Lower leg skin (tissue), 3 donors: ENCODE measurements around the gene PRPF18.

Source experiments
- POLR2A ChIP-seq, 2 donors: fragments of 450-650 bp; IDR thresholded peaks; one replicate each; pipeline ENCODE4 v1.6.1; 2016 to 2017; ENCODE audit warnings: antibody characterized with exemption in 2 of 2, mild to moderate bottlenecking in 1 of 2, moderate library complexity in 1 of 2
- TF ChIP-seq, protein P1 (sequence below), 3 donors: fragments of 450-650 bp; IDR thresholded peaks; one replicate each; pipeline ENCODE4 v1.5.1; 2016; ENCODE audit warnings: antibody characterized with exemption in 3 of 3, mild to moderate bottlenecking in 3 of 3, moderate library complexity in 2 of 3

DNA sequence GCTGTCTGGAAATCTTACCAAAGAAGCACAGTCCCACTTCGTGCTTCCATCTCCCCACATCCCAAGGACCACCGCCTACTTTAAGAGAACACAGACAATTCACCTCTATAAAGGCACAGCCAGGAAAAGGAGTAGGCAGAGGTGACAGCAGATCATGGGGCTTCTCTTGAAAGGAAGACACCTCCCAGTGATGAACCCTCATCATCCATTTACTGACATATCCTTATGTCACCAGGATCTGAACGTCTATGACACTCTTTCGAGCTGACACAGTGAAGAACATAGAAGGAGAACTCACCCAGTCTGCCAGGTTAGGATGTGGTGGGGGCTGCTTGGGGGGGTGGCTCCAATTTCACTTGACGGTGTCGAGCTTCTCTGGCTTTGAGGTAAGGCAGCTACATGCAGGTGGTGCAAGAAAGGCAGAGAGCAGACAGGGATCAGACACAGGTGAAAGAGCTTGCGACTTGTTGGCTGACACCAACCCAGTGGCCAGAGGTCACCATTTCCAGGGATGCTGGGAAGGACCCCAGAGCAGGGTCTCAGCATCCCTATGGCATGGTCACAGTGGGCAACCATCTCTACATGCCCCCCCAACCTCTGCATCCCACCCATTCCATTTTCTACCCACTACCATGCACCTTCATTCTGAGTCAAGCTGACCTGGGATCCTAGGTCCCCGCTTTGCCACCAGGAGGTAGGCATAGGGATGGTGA, 67.5 kb downstream of the PRPF18 start:
- TF ChIP-seq POLR2A (IDR thresholded peaks at IDR 0.05) = no peak
- TF ChIP-seq, protein P1, sequence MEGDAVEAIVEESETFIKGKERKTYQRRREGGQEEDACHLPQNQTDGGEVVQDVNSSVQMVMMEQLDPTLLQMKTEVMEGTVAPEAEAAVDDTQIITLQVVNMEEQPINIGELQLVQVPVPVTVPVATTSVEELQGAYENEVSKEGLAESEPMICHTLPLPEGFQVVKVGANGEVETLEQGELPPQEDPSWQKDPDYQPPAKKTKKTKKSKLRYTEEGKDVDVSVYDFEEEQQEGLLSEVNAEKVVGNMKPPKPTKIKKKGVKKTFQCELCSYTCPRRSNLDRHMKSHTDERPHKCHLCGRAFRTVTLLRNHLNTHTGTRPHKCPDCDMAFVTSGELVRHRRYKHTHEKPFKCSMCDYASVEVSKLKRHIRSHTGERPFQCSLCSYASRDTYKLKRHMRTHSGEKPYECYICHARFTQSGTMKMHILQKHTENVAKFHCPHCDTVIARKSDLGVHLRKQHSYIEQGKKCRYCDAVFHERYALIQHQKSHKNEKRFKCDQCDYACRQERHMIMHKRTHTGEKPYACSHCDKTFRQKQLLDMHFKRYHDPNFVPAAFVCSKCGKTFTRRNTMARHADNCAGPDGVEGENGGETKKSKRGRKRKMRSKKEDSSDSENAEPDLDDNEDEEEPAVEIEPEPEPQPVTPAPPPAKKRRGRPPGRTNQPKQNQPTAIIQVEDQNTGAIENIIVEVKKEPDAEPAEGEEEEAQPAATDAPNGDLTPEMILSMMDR (IDR thresholded peaks at IDR 0.05) = no peak
